Mammary epithelial cell (primary cell): Measurements from ENCODE around the gene ZBTB44.

ENCODE experiments used
- EZH2 ChIP-seq: IDR thresholded peaks from 2 replicates; pipeline ENCODE4 v1.6.1; 2012; ENCODE audit warnings: low read length, inconsistent platforms, borderline replicate concordance
- TF ChIP-seq, protein P1 (sequence below), 2 donors: IDR thresholded peaks in 1 of 2; conservative IDR thresholded peaks in 1 of 2; 2 replicates each; pipeline ENCODE4 v1.5.1; 2011 to 2012; ENCODE audit warnings: inconsistent platforms in 2 of 2, low read length in 2 of 2, mild to moderate bottlenecking in 2 of 2, control low read depth in 1 of 2, low read depth in 1 of 2; ENCODE audit not compliant: insufficient read depth in 1 of 2; ENCODE audit errors: extremely low read depth in 1 of 2

DNA sequence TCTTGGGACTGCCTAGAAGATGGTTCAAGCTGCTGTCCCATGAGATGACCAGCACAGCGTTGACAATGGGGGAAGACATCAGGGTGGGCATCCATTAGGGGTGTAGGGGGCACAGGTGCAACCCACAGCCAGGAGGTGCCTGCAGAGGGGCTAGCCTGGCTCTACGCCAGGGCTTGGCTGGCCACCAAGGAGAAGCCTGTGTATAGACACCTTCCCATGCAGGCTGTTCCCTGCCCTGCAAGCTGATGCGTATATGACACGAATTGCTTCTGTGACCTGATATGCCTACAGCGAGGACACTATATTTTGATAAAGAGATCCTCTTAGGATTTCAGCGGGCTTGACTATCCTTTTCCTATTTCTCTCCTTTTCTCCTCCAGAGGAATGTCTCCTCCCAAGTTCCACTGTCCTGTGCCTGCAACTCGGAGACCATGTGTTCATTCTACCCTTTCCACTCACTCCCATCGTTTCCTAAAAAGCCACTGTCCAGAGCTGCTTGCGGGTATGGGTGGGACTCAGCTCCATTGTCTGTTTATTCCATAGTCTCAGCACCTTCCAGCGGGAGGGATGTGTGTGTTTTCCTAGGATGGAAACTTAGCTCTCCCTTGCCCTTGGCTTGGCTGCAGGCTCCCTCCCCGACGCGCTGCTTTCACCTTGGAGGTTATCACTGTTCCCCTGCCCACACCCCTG is 99.0 kb downstream of the ZBTB44 start:
- TF ChIP-seq EZH2 = no peak
- TF ChIP-seq, protein P1, sequence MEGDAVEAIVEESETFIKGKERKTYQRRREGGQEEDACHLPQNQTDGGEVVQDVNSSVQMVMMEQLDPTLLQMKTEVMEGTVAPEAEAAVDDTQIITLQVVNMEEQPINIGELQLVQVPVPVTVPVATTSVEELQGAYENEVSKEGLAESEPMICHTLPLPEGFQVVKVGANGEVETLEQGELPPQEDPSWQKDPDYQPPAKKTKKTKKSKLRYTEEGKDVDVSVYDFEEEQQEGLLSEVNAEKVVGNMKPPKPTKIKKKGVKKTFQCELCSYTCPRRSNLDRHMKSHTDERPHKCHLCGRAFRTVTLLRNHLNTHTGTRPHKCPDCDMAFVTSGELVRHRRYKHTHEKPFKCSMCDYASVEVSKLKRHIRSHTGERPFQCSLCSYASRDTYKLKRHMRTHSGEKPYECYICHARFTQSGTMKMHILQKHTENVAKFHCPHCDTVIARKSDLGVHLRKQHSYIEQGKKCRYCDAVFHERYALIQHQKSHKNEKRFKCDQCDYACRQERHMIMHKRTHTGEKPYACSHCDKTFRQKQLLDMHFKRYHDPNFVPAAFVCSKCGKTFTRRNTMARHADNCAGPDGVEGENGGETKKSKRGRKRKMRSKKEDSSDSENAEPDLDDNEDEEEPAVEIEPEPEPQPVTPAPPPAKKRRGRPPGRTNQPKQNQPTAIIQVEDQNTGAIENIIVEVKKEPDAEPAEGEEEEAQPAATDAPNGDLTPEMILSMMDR (conservative IDR thresholded peaks at IDR 0.05 in 1 of 2, IDR thresholded peaks at IDR 0.05 in 1 of 2; ENCODE audit: extremely low read depth in 1 of 2, insufficient read depth in 1 of 2, low read depth in 1 of 2, low read length in 2 of 2) = no peak
